ENCODE data around the gene COA7. TPM values are rescaled to one million over a fixed set of nuclear protein-coding genes. Genes with fewer than 3 reads are reported as not detected.
A peak's percentile ranks its signal among the peaks of the same experiment; 100 is the strongest.

Gene COA7
- total RNA-seq, 3 donors from 2014 or later (not counting 1 experiment from before 2014, with no cell fraction given), result 1.8 to 4.7 (median 3.9) TPM

DNA sequence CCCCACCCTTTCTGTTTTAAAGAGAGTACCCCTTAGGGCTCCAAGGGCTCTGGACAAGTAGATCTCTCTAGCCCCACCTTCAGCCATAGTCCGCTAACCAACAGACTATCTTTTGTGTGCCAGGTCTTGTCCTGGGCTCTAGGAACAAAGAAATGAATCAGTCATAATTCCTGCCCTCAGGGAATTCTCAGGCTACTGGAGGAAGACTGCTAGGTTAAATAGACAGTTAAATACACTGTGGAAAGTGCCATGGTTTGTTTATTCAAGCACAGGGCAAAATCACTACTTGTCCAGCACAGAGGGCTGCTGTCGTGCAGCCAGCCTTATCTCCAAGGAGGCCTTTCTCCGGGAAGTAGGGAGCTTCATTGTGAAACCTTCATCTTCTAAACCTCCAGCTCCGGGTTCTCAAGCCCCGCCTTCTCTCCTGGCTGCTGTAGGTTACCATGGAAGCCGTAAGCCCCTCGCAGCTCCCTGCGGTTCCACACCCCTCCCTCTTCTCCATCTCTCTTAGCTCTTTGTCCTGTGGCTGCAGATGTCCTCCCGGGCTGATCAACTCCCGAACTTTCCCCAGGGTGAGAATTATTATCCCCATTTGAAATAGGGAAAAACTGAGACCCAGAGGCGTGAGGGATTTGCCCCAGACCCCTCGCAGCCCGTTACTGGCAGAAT is 35.4 kb downstream of the COA7 start:
- 74% methylated on average over 13 of the region's 13 CpGs for WGBS (ENCODE audit: insufficient coverage)
- H3K9me3 ChIP-seq (ENCODE audit: control insufficient read depth, insufficient read depth, low read length), result no peaks in the 10 kb centered on the region
- intact Hi-C loops (cut with micrococcal nuclease), result no loop called here
- Mint-ChIP-seq H3K27ac (peak overlapping the region in 1 of 2 donors; percentile 52), H3K27me3 (ENCODE audit: low read depth in 2 of 2) (no peaks in the 10 kb centered on the region), H3K4me3 (no peak overlapping the region), H3K4me1 (peaks cover 8 to 10% of the 10 kb centered on the region in 2 donors), H3K9me3 (no peaks in the 10 kb centered on the region), H3K36me3 (no peaks in the 10 kb centered on the region)
- peaks cover 12% of the 10 kb centered on the region for H3K36me3 ChIP-seq (ENCODE audit: control insufficient read depth, insufficient read depth, low read length)
- H3K27ac ChIP-seq (ENCODE audit: low read length), result no peak overlapping the region
- DNase-seq (no peak), ATAC-seq (no peak)
- no peaks in the 10 kb centered on the region for H3K27me3 ChIP-seq (ENCODE audit: control insufficient read depth, insufficient read depth, low read length)
- no peak overlapping the region for H3K4me3 ChIP-seq (ENCODE audit: low read length)
- TF ChIP-seq, protein P1, sequence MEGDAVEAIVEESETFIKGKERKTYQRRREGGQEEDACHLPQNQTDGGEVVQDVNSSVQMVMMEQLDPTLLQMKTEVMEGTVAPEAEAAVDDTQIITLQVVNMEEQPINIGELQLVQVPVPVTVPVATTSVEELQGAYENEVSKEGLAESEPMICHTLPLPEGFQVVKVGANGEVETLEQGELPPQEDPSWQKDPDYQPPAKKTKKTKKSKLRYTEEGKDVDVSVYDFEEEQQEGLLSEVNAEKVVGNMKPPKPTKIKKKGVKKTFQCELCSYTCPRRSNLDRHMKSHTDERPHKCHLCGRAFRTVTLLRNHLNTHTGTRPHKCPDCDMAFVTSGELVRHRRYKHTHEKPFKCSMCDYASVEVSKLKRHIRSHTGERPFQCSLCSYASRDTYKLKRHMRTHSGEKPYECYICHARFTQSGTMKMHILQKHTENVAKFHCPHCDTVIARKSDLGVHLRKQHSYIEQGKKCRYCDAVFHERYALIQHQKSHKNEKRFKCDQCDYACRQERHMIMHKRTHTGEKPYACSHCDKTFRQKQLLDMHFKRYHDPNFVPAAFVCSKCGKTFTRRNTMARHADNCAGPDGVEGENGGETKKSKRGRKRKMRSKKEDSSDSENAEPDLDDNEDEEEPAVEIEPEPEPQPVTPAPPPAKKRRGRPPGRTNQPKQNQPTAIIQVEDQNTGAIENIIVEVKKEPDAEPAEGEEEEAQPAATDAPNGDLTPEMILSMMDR (IDR thresholded peaks at IDR 0.05), result no peak
- H3K4me1 ChIP-seq (ENCODE audit: control insufficient read depth, insufficient read depth, low read length), result no peaks in the 10 kb centered on the region

DNA sequence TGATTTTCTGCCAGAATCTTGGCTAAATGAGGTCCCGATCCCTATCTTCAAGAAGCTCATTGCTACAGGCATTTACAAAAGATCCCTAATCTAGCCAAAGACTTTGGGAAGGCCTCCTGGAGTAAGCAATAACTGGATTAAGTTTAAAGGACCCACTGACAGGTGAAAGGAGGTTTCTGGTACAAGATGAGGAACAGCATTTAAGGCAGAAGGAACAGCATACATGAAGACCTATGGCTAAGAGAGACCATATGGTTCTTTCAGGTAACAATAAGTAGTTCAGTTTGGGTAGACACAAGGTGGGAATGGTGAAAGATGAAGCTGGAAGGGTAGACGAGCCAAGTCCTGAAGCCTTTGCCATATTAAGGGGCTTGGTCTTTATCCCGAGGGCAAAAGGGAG is 37.3 kb downstream of the COA7 start:
- Mint-ChIP-seq H3K4me1 (peaks cover 11 to 12% of the 10 kb centered on the region in 2 donors), H3K4me3 (no peak overlapping the region), H3K27ac (no peak overlapping the region), H3K27me3 (ENCODE audit: low read depth in 2 of 2) (no peaks in the 10 kb centered on the region), H3K9me3 (no peaks in the 10 kb centered on the region), H3K36me3 (no peaks in the 10 kb centered on the region)
- Histone ChIP-seq H3K4me3 (ENCODE audit: low read length) (no peak overlapping the region), H3K4me1 (ENCODE audit: control insufficient read depth, insufficient read depth, low read length) (no peaks in the 10 kb centered on the region), H3K9me3 (ENCODE audit: control insufficient read depth, insufficient read depth, low read length) (no peaks in the 10 kb centered on the region), H3K36me3 (ENCODE audit: control insufficient read depth, insufficient read depth, low read length) (peaks cover 15% of the 10 kb centered on the region), H3K27me3 (ENCODE audit: control insufficient read depth, insufficient read depth, low read length) (no peaks in the 10 kb centered on the region), H3K27ac (ENCODE audit: low read length) (no peak overlapping the region)
- WGBS (ENCODE audit: insufficient coverage), result 75% methylated on average over 3 of the region's 3 CpGs
- intact Hi-C loops (cut with micrococcal nuclease), result no loop called here
- TF ChIP-seq, protein P1 (IDR thresholded peaks at IDR 0.05), result no peak
- DNase-seq (no peak), ATAC-seq (no peak)

DNA sequence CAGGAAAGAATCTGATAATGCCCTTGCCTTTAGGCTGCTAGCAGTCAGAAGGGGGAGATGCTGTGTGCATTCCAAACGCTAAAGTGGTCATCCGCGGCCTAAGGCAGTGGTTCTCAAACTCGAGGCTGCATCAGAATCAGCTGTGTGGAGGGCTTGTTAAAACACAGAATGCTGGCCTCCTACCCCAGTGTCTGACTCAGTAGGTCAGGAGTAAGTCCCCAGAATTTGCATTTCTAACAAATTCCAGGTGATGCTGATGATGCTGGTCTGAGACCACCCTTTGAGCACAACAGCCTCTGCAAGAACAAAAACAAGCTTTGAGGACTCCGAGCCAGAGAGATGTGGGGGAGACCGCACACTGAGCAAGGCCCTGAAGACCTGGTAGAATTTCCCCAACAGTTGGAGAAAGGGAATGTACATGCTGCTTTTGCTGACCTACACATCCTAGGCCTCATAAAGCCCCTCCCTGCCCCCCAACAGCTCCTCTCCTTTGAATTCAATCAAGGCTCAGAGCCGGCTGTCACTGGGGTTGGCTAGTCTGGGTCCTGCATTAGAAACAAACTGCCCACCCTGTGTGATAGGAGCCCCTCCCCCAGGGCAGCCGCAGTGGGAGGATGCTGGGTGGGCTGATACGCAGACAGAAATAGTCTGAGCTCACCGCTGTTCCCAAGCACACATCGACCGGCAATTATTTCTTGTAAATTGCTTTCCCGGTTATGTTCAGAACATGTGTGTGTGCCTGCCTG is 38.1 kb downstream of the COA7 start:
- Mint-ChIP-seq H3K36me3 (no peaks in the 10 kb centered on the region), H3K4me3 (no peak overlapping the region)
- intact Hi-C loops (cut with micrococcal nuclease), result no loop called here

More for the DNA sequence above, 38.1 kb downstream of the COA7 start:
- Mint-ChIP-seq H3K27ac (no peak overlapping the region), H3K9me3 (no peaks in the 10 kb centered on the region), H3K4me1 (peaks cover 14 to 16% of the 10 kb centered on the region in 2 donors), H3K27me3 (ENCODE audit: low read depth in 2 of 2) (no peaks in the 10 kb centered on the region)
- peaks cover 15% of the 10 kb centered on the region for H3K36me3 ChIP-seq (ENCODE audit: control insufficient read depth, insufficient read depth, low read length)
- no peaks in the 10 kb centered on the region for H3K4me1 ChIP-seq (ENCODE audit: control insufficient read depth, insufficient read depth, low read length)
- DNase-seq (no peak), ATAC-seq (no peak)
- H3K4me3 ChIP-seq (ENCODE audit: low read length), result no peak overlapping the region
- H3K27ac ChIP-seq (ENCODE audit: low read length), result no peak overlapping the region
- WGBS (ENCODE audit: insufficient coverage), result 84% methylated on average over 13 of the region's 13 CpGs
- H3K27me3 ChIP-seq (ENCODE audit: control insufficient read depth, insufficient read depth, low read length), result no peaks in the 10 kb centered on the region
- TF ChIP-seq, protein P1 (IDR thresholded peaks at IDR 0.05), result no peak
- H3K9me3 ChIP-seq (ENCODE audit: control insufficient read depth, insufficient read depth, low read length), result no peaks in the 10 kb centered on the region
